WI38 (cell line): Measurements from ENCODE around the gene MRPS9.

ENCODE experiments used
- H3K4me3 ChIP-seq: 2 replicates; pipeline ENCODE4 v1.5.1; 2011; ENCODE audit warnings: low read depth, mild to moderate bottlenecking, control low read depth, low read length
- TF ChIP-seq, protein P1 (sequence below): IDR thresholded peaks from 2 replicates; pipeline ENCODE4 v1.5.1; 2012; ENCODE audit warnings: low read depth, mild to moderate bottlenecking, control low read depth, low read length

Gene MRPS9

DNA sequence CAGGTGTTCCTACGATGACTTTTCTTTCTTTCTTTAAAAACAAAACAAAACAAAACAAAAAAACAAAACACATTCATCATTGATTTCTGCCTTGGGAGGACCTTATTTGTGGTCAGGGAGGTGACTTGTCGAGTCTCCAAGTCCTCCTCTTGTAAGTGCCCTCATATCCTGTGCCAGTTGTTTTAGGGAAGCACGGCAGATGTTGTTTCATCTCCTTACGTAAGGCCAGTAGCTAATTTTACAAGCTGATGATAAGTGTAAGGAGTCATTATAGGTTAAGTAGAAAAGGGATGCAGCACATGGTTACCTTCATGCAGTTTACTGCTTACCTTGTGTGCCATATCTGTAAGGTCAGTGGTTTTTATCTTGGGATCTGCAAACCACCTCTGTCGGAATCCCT is 52.2 kb downstream of the MRPS9 start:
- no peak overlapping the region for H3K4me3 ChIP-seq
- TF ChIP-seq, protein P1, sequence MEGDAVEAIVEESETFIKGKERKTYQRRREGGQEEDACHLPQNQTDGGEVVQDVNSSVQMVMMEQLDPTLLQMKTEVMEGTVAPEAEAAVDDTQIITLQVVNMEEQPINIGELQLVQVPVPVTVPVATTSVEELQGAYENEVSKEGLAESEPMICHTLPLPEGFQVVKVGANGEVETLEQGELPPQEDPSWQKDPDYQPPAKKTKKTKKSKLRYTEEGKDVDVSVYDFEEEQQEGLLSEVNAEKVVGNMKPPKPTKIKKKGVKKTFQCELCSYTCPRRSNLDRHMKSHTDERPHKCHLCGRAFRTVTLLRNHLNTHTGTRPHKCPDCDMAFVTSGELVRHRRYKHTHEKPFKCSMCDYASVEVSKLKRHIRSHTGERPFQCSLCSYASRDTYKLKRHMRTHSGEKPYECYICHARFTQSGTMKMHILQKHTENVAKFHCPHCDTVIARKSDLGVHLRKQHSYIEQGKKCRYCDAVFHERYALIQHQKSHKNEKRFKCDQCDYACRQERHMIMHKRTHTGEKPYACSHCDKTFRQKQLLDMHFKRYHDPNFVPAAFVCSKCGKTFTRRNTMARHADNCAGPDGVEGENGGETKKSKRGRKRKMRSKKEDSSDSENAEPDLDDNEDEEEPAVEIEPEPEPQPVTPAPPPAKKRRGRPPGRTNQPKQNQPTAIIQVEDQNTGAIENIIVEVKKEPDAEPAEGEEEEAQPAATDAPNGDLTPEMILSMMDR, result no peak

DNA sequence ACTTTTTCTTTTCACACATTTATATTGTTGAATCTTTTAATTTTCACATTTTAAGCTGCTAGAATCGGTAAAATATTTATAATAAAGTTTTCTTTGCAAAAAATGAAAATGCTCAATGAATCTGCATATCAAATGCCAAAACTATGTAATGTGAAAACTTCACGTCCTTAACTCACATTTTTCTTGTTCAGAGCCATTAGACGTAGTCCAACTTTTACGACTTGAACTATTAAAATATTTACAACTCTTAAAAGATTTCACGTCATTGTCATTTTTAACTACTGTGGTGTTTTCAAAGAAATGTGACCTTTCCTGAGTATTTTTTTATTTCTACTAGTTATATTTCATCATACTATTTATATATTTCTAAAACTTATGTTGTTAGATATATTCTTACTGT is 54.9 kb downstream of the MRPS9 start:
- TF ChIP-seq, protein P1, result no peak
- H3K4me3 ChIP-seq, result no peak overlapping the region

DNA sequence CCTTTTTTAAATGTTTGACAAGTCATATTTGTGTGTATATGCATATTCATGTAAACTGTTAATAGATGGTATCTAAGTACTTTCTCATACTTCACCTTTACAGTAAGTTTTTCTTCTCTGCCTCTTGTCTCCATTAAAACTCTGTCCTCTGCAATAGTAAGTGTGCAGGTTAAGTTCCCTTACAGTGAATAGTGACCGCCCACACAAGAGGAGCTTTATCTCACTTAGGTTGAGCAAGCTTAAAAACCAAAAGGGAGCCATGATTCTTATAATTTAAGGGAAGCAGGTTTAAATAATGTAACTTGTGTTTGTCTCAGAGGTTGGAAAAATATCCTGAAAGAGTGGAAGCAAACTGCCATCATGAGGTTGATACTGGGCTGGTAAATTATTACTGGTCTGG is 61.3 kb downstream of the MRPS9 start:
- TF ChIP-seq, protein P1, result no peak
- no peak overlapping the region for H3K4me3 ChIP-seq

GRCh38 chr2:105100046-105100840 is 62.4 kb downstream of the MRPS9 start:
- no peak overlapping the region for H3K4me3 ChIP-seq
- TF ChIP-seq, protein P1, result no peak

- TF ChIP-seq, protein P1, result no peak
- H3K4me3 ChIP-seq, result no peak overlapping the region
Measured at GRCh38 chr2:105102001-105102400, 64.1 kb downstream of the MRPS9 start.

GRCh38 chr2:105102963-105103421 is 65.1 kb downstream of the MRPS9 start:
- TF ChIP-seq, protein P1, result no peak
- no peak overlapping the region for H3K4me3 ChIP-seq

DNA sequence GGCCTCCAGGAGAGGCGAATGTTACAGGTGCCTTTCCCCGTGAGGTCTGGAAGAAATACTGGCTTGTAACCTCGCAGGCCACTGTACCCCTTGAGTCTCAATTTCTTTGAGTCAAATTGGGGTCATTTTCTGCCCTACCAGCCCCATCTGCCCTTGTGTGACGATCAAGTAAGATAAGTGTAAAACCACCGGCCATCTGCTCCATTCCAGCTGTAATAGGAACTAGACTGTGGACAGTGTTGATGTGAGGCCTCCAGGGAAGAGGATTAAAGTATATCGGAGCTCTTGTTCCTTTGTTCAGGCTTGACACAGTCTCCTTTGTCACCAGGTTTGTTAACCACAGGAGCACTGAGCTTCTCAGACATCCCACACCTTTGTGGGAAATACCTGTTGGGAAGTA is 65.6 kb downstream of the MRPS9 start:
- TF ChIP-seq, protein P1, result no peak

More for the DNA sequence above, 65.6 kb downstream of the MRPS9 start:
- no peak overlapping the region for H3K4me3 ChIP-seq
